HCT116 (cell line): Measurements from ENCODE around the gene DEPDC4. TPM values are rescaled to one million over a fixed set of nuclear protein-coding genes. Genes with fewer than 3 reads are reported as not detected.

Experiments used
- ATAC-seq: fragments of 200-7000 bp; cut with Tn5 transposase; 2 replicates; pipeline ENCODE4 v1.9.1; 2020; ENCODE audit warnings: mild to moderate bottlenecking, moderate library complexity
- BruUV-seq: library from RNA; stranded (reverse); fragments of 400-500 nt; replicated peaks from 2 replicates; lab custom pipeline; 2021; lab: Mats Ljungman, UMichigan
- CTCF ChIA-PET: fragments of 300-600 bp; sonication (Branson Sonifier 250); formaldehyde crosslinking; loops from one replicate; lab custom pipeline; 2021; ENCODE audit warnings: antibody characterized with exemption; lab: Charles Lee
- POLR2A ChIA-PET: fragments of 300-600, 350-600 bp; sonication (Branson Sonifier 250); formaldehyde crosslinking; loops from one replicate; lab custom pipeline; 2021; ENCODE audit warnings: antibody characterized with exemption; lab: Charles Lee
- RAD21 ChIA-PET, 2 experiments: fragments of 300-600 bp; sonication (Branson Sonifier 250); formaldehyde crosslinking; loops; one replicate each; lab custom pipeline; 2023; ENCODE audit warnings: low total read pairs in 2 of 2; ENCODE audit not compliant: uncharacterized antibody in 2 of 2, unreplicated experiment in 2 of 2, low non-redundant PET in 1 of 2; lab: Charles Lee
- DNase-seq: peaks from one replicate; pipeline ENCODE4 v3.0.0-alpha.2; 2010; ENCODE audit warnings: low read depth, low spot score
- H2AFZ ChIP-seq: fragments of 200-600 bp; shearing (Covaris generic), sonication (generic); 2 replicates; pipeline ENCODE4 v1.6.1; 2017; ENCODE audit warnings: low read depth, mixed run types, mixed read lengths, antibody characterized with exemption, low read length; ENCODE audit not compliant: poor library complexity, severe bottlenecking
- H3K27ac ChIP-seq: 2 replicates; pipeline ENCODE4 v1.5.1; 2012; ENCODE audit warnings: low read depth, low read length
- H3K27me3 ChIP-seq: fragments of 200-600 bp; sonication (generic); 2 replicates; pipeline ENCODE4 v1.6.1; 2016; ENCODE audit warnings: mixed run types, low read length, mixed read lengths; ENCODE audit not compliant: insufficient read depth
- H3K36me3 ChIP-seq, 2 experiments: fragments of 200-500 bp in 1 of 2; fragments of 200-600 bp in 1 of 2; sonication (Bioruptor generic) in 1 of 2; sonication (generic) in 1 of 2; 2 replicates each; pipeline versions ENCODE4 v1.5.1 to v1.6.1; 2014 to 2016; ENCODE audit warnings: low read length in 2 of 2, inconsistent platforms in 1 of 2, mixed read lengths in 1 of 2, mixed run types in 1 of 2; ENCODE audit not compliant: insufficient read depth in 2 of 2, control insufficient read depth in 1 of 2
- H3K4me1 ChIP-seq, 2 experiments: fragments of 200-600 bp in 1 of 2; sonication (generic) in 1 of 2; 2 replicates each; pipeline versions ENCODE4 v1.5.1 to v1.6.1; 2012 to 2017; ENCODE audit warnings: low read length in 2 of 2, inconsistent platforms in 1 of 2, mild to moderate bottlenecking in 1 of 2, mixed read lengths in 1 of 2, mixed run types in 1 of 2, moderate library complexity in 1 of 2; ENCODE audit not compliant: insufficient read depth in 2 of 2, control insufficient read depth in 1 of 2
- H3K4me2 ChIP-seq: fragments of 200-600 bp; sonication (generic); 2 replicates; pipeline ENCODE4 v1.6.1; 2017; ENCODE audit warnings: mixed run types, low read length, mixed read lengths
- H3K4me3 ChIP-seq, 2 experiments: fragments of 200-600 bp in 1 of 2; sonication (generic) in 1 of 2; replicated peaks in 1 of 2; 2 replicates each; pipeline ENCODE4 v1.5.1; 2011 to 2016; ENCODE audit warnings: low read length in 2 of 2, control low read depth in 1 of 2, low read depth in 1 of 2, mild to moderate bottlenecking in 1 of 2, mixed read lengths in 1 of 2, mixed run types in 1 of 2
- H3K79me2 ChIP-seq: fragments of 200-600 bp; sonication (generic); 2 replicates; pipeline ENCODE4 v1.6.1; 2017; ENCODE audit warnings: mild to moderate bottlenecking, mixed run types, low read length, moderate library complexity, mixed read lengths; ENCODE audit not compliant: insufficient read depth
- H3K9ac ChIP-seq: fragments of 200-600 bp; sonication (generic); 2 replicates; pipeline ENCODE4 v1.6.1; 2016; ENCODE audit warnings: low read length, mixed read lengths
- H3K9me2 ChIP-seq: fragments of 200-600 bp; sonication (generic), shearing (Covaris generic); 2 replicates; pipeline ENCODE4 v1.6.1; 2017; ENCODE audit warnings: mixed run types, mild to moderate bottlenecking, moderate library complexity; ENCODE audit not compliant: insufficient read depth
- H3K9me3 ChIP-seq, 2 experiments: fragments of 200-500 bp in 1 of 2; fragments of 200-600 bp in 1 of 2; sonication (Bioruptor generic) in 1 of 2; sonication (generic) in 1 of 2; 2 replicates each; pipeline ENCODE4 v1.6.1; 2014 to 2017; ENCODE audit warnings: low read length in 2 of 2, mixed read lengths in 2 of 2, inconsistent platforms in 1 of 2, low read depth in 1 of 2, mild to moderate bottlenecking in 1 of 2, mixed run types in 1 of 2, moderate library complexity in 1 of 2; ENCODE audit not compliant: control insufficient read depth in 1 of 2, insufficient read depth in 1 of 2
- H4K20me1 ChIP-seq: fragments of 200-600 bp; sonication (generic), shearing (Covaris generic); 2 replicates; pipeline ENCODE4 v1.6.1; 2017; ENCODE audit warnings: mixed run types, mild to moderate bottlenecking, moderate library complexity; ENCODE audit not compliant: insufficient read depth
- CTCF ChIP-seq, 3 experiments: fragments of 200-600 bp in 1 of 3; sonication (generic) in 1 of 3; IDR thresholded peaks in 2 of 3; conservative IDR thresholded peaks in 1 of 3; 2 replicates each; pipeline ENCODE4 v1.5.1; 2012 to 2017; ENCODE audit warnings: low read depth in 2 of 3, low read length in 2 of 3, antibody characterized with exemption in 1 of 3, borderline replicate concordance in 1 of 3, control low read depth in 1 of 3, mild to moderate bottlenecking in 1 of 3, mixed read lengths in 1 of 3, mixed run types in 1 of 3, moderate library complexity in 1 of 3; ENCODE audit not compliant: insufficient read depth in 1 of 3
- EZH2phosphoT487 ChIP-seq: fragments of 200-600 bp; IDR thresholded peaks from 2 replicates; pipeline ENCODE4 v1.6.1; 2018; ENCODE audit warnings: antibody characterized with exemption, borderline replicate concordance
- RAD21 ChIP-seq: IDR thresholded peaks from 2 replicates; pipeline ENCODE4 v1.6.1; 2012; ENCODE audit warnings: low read depth, mild to moderate bottlenecking
- SRF ChIP-seq: IDR thresholded peaks from 2 replicates; pipeline ENCODE4 v1.6.1; 2012; ENCODE audit warnings: low read depth
- YY1 ChIP-seq: IDR thresholded peaks from 2 replicates; pipeline ENCODE4 v1.6.1; 2011; ENCODE audit warnings: low read length, low read depth, moderate library complexity, mild to moderate bottlenecking; ENCODE audit not compliant: insufficient replicate concordance; ENCODE audit errors: extremely low read depth
- intact Hi-C: fragments of 100-400 bp; cut with micrococcal nuclease; formaldehyde crosslinking; loops from 2 replicates; pipeline ENCODE4 v1.10.0; 2022
- total RNA-seq: library from RNA; stranded (reverse); gene quantifications from one replicate; pipeline ENCODE4 v1.2.1, GENCODE V29; 2021; ENCODE audit not compliant: unreplicated experiment
- TF ChIP-seq, protein P1 (sequence below): IDR thresholded peaks from 2 replicates; pipeline ENCODE4 v1.6.1; 2012; ENCODE audit warnings: low read depth
- TF ChIP-seq, protein P2 (sequence below): IDR thresholded peaks from 2 replicates; pipeline ENCODE4 v1.6.1; 2012

Gene DEPDC4
- total RNA-seq, 1 experiment from 2014 or later: 3.4 TPM

DNA sequence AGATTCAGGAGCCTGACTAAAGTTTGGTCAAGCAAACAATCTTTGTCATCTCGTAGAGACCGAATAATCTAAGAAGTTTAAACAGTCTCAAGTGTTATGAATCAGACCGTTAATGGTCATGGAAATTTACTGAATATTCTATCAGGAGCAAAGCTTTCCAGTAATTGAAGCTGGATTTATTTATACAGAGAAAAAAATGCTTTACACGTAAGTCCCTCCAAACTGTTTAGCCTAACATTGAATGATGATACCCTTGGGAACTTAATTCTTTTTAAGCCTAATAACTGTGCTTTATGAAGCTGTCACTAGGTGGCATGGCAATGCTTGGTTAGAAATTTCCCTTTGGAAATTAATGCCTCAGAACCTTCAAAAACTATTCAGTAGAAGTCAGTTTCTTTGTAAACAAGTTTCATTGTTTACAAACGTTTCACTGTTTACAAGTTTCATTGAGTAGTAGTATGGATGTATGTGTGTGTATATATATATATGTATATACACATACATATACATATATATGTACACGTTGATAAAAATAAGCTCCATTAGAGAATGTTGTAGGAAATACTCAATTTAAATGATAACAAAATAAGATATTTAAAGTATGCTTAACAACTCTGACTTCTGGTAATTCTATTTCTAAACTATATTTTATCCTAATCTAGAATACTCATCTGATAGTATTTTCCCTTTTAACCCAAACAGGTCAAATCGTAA lies 32.1 kb downstream of the DEPDC4 start:
- ChIA-PET POLR2A (no interaction called here), RAD21 (interaction anchor here (1.0 to 1.5 kb wide), 2 partner anchors 170 kb away, joined by 5 to 10 read pairs; no protein-coding TSS in a partner anchor), CTCF (interaction anchor here (0.6 to 2.1 kb wide), 16 partner anchors 10 to 500 kb away, joined by 3 to 22 read pairs (median 4); partner anchors contain the start of genes ACTR6, DEPDC4 and SCYL2)
- no peaks in the 10 kb centered on the region for H3K27me3 ChIP-seq
- H3K27ac ChIP-seq: no peak overlapping the region
- TF ChIP-seq YY1 (no peak), CTCF (IDR thresholded peaks at IDR 0.05 in 2 of 3, conservative IDR thresholded peaks at IDR 0.05 in 1 of 3; ENCODE audit: borderline replicate concordance in 1 of 3, insufficient read depth in 1 of 3, low read depth in 2 of 3, low read length in 2 of 3) (peak; percentile 66 to 77 (median 73); a peak in 5 of 6 replicates), EZH2phosphoT487 (no peak), RAD21 (peak; percentile 80), SRF (no peak)
- TF ChIP-seq, protein P1, sequence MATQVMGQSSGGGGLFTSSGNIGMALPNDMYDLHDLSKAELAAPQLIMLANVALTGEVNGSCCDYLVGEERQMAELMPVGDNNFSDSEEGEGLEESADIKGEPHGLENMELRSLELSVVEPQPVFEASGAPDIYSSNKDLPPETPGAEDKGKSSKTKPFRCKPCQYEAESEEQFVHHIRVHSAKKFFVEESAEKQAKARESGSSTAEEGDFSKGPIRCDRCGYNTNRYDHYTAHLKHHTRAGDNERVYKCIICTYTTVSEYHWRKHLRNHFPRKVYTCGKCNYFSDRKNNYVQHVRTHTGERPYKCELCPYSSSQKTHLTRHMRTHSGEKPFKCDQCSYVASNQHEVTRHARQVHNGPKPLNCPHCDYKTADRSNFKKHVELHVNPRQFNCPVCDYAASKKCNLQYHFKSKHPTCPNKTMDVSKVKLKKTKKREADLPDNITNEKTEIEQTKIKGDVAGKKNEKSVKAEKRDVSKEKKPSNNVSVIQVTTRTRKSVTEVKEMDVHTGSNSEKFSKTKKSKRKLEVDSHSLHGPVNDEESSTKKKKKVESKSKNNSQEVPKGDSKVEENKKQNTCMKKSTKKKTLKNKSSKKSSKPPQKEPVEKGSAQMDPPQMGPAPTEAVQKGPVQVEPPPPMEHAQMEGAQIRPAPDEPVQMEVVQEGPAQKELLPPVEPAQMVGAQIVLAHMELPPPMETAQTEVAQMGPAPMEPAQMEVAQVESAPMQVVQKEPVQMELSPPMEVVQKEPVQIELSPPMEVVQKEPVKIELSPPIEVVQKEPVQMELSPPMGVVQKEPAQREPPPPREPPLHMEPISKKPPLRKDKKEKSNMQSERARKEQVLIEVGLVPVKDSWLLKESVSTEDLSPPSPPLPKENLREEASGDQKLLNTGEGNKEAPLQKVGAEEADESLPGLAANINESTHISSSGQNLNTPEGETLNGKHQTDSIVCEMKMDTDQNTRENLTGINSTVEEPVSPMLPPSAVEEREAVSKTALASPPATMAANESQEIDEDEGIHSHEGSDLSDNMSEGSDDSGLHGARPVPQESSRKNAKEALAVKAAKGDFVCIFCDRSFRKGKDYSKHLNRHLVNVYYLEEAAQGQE: no peak
- TF ChIP-seq, protein P2, sequence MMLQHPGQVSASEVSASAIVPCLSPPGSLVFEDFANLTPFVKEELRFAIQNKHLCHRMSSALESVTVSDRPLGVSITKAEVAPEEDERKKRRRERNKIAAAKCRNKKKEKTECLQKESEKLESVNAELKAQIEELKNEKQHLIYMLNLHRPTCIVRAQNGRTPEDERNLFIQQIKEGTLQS: no peak
- no TSS peak for BruUV-seq
- ATAC-seq (peak; percentile 82), DNase-seq (peak; percentile 29)
- no peaks in the 10 kb centered on the region for H3K79me2 ChIP-seq
- H3K4me1 ChIP-seq: peaks cover 6 to 7% of the 10 kb centered on the region in 2 experiments; a peak in 3 of 4 replicates
- H3K4me3 ChIP-seq: no peak overlapping the region
- intact Hi-C loops: loop anchor here (1.0 to 10.0 kb wide), 5 partner anchors 106 to 500 kb away; no protein-coding TSS in a partner anchor
- no peaks in the 10 kb centered on the region for H3K9me2 ChIP-seq
- H2AFZ ChIP-seq: no peak overlapping the region
- no peaks in the 10 kb centered on the region for H3K36me3 ChIP-seq
- H3K9me3 ChIP-seq: no peaks in the 10 kb centered on the region
- no peak overlapping the region for H3K4me2 ChIP-seq
- H4K20me1 ChIP-seq: no peaks in the 10 kb centered on the region
- H3K9ac ChIP-seq: no peak overlapping the region
